WTC11 (cell line): Measurements from ENCODE around the gene PPP1R9A. TPM values are rescaled to one million over a fixed set of nuclear protein-coding genes. Genes with fewer than 3 reads are reported as not detected.

Source experiments
- ATAC-seq: fragments of 200-7000 bp; cut with Tn5 transposase; 2 replicates; pipeline ENCODE4 v1.10.0; 2021; ENCODE audit warnings: mild to moderate bottlenecking, moderate library complexity
- CTCF ChIA-PET: fragments of 300-600 bp; sonication (Branson Sonifier 250); formaldehyde crosslinking; loops from one replicate; lab custom pipeline; 2021; ENCODE audit warnings: antibody characterized with exemption; lab: Charles Lee
- POLR2A ChIA-PET: fragments of 350-600 bp; sonication (Branson Sonifier 250); formaldehyde crosslinking; loops from one replicate; lab custom pipeline; 2021; ENCODE audit warnings: antibody characterized with exemption; lab: Charles Lee
- DNase-seq: peaks from one replicate; pipeline ENCODE4 v3.0.0; 2021; ENCODE audit warnings: low spot score
- H3K27ac Mint-ChIP-seq: 2 replicates; pipeline ENCODE4 v1.8.0; 2021; ENCODE audit warnings: mixed read lengths
- H3K27me3 Mint-ChIP-seq: 2 replicates; pipeline ENCODE4 v1.8.0; 2021; ENCODE audit warnings: low read depth, mild to moderate bottlenecking, moderate library complexity, mixed read lengths
- H3K36me3 Mint-ChIP-seq: 2 replicates; pipeline ENCODE4 v1.8.0; 2021; ENCODE audit warnings: mixed read lengths
- H3K4me1 Mint-ChIP-seq: 2 replicates; pipeline ENCODE4 v1.8.0; 2022; ENCODE audit warnings: mixed read lengths
- H3K4me3 Mint-ChIP-seq: 2 replicates; pipeline ENCODE4 v1.8.0; 2021; ENCODE audit warnings: mild to moderate bottlenecking, moderate library complexity, mixed read lengths
- H3K9me3 Mint-ChIP-seq: 2 replicates; pipeline ENCODE4 v1.8.0; 2021; ENCODE audit warnings: mixed read lengths
- ARID4B ChIP-seq: sonication (generic); formaldehyde crosslinking; IDR thresholded peaks from 2 replicates; pipeline ENCODE4 v1.8.0; 2023; ENCODE audit warnings: missing genetic modification reagents, mild to moderate bottlenecking, borderline replicate concordance
- FOXJ3 ChIP-seq: sonication (generic); formaldehyde crosslinking; IDR thresholded peaks from 2 replicates; pipeline ENCODE4 v1.9.0; 2021; ENCODE audit warnings: missing genetic modification reagents, mild to moderate bottlenecking, borderline replicate concordance
- FOXK1 ChIP-seq: sonication (generic); formaldehyde crosslinking; IDR thresholded peaks from 2 replicates; pipeline ENCODE4 v1.8.0; 2022; ENCODE audit warnings: mild to moderate bottlenecking, moderate library complexity, missing genetic modification reagents
- HMGXB4 ChIP-seq: sonication (generic); formaldehyde crosslinking; IDR thresholded peaks from 2 replicates; pipeline ENCODE4 v1.8.1; 2023; ENCODE audit warnings: mild to moderate bottlenecking, moderate library complexity, missing genetic modification reagents
- JAZF1 ChIP-seq: fragments of 250-450 bp; sonication (Bioruptor Pico); IDR thresholded peaks from 2 replicates; pipeline ENCODE4 v1.9.0; 2021; ENCODE audit warnings: moderate library complexity, mild to moderate bottlenecking, inconsistent platforms
- KAT7 ChIP-seq: sonication (generic); formaldehyde crosslinking; IDR thresholded peaks from 2 replicates; pipeline ENCODE4 v1.8.1; 2023; ENCODE audit warnings: missing genetic modification reagents, mild to moderate bottlenecking, borderline replicate concordance
- NFATC4 ChIP-seq: fragments of 250-450 bp; sonication (Bioruptor Pico); IDR thresholded peaks from 2 replicates; pipeline ENCODE4 v1.9.0; 2021; ENCODE audit warnings: mild to moderate bottlenecking
- NFE2L1 ChIP-seq: sonication (generic); formaldehyde crosslinking; IDR thresholded peaks from 2 replicates; pipeline ENCODE4 v1.8.1; 2023; ENCODE audit warnings: missing genetic modification reagents
- TEAD1 ChIP-seq: sonication (generic); formaldehyde crosslinking; IDR thresholded peaks from 2 replicates; pipeline ENCODE4 v1.8.0; 2022; ENCODE audit warnings: mild to moderate bottlenecking, missing genetic modification reagents
- USF1 ChIP-seq: sonication (generic); formaldehyde crosslinking; IDR thresholded peaks from 2 replicates; pipeline ENCODE4 v1.8.0; 2022; ENCODE audit warnings: mild to moderate bottlenecking, missing genetic modification reagents
- ZNF281 ChIP-seq: sonication (generic); formaldehyde crosslinking; IDR thresholded peaks from 2 replicates; pipeline ENCODE4 v1.8.0; 2023; ENCODE audit warnings: mild to moderate bottlenecking, missing genetic modification reagents
- ZNF512 ChIP-seq: sonication (generic); formaldehyde crosslinking; IDR thresholded peaks from 2 replicates; pipeline ENCODE4 v1.8.1; 2022; ENCODE audit warnings: missing genetic modification reagents, borderline replicate concordance
- total RNA-seq: library from RNA; stranded (reverse); gene quantifications from 3 replicates; pipeline ENCODE4 v1.2.3, GENCODE V29; 2021
- TF ChIP-seq, protein P1 (sequence below): fragments of 200-600 bp; IDR thresholded peaks from 2 replicates; pipeline ENCODE4 v1.8.0; 2022; ENCODE audit warnings: antibody characterized with exemption
- TF ChIP-seq, protein P2 (sequence below): sonication (generic); formaldehyde crosslinking; conservative IDR thresholded peaks from 2 replicates; pipeline ENCODE4 v1.8.1; 2023; ENCODE audit warnings: mild to moderate bottlenecking, low read depth, missing genetic modification reagents, moderate library complexity
- TF ChIP-seq, protein P3 (sequence below): fragments of 250-450 bp; sonication (Bioruptor Pico); IDR thresholded peaks from 2 replicates; pipeline ENCODE4 v1.9.0; 2021; ENCODE audit warnings: mild to moderate bottlenecking

PPP1R9A gene
- total RNA-seq, 1 experiment from 2014 or later = 16.8 TPM

GRCh38 chr7:95097291-95097690, 189.9 kb downstream of the PPP1R9A start:
- H3K27ac Mint-ChIP-seq = no peak overlapping the region
- H3K4me3 Mint-ChIP-seq = no peak overlapping the region
- CTCF ChIA-PET = no interaction called here
- TF ChIP-seq TEAD1 (no peak), NFATC4 (CRISPR knock-in tag) (no peak), KAT7 (CRISPR knock-in tag) (no peak), JAZF1 (CRISPR knock-in tag) (no peak), ZNF281 (CRISPR knock-in tag) (no peak), ARID4B (CRISPR knock-in tag) (no peak), FOXJ3 (CRISPR knock-in tag) (no peak)
- TF ChIP-seq, protein P1, sequence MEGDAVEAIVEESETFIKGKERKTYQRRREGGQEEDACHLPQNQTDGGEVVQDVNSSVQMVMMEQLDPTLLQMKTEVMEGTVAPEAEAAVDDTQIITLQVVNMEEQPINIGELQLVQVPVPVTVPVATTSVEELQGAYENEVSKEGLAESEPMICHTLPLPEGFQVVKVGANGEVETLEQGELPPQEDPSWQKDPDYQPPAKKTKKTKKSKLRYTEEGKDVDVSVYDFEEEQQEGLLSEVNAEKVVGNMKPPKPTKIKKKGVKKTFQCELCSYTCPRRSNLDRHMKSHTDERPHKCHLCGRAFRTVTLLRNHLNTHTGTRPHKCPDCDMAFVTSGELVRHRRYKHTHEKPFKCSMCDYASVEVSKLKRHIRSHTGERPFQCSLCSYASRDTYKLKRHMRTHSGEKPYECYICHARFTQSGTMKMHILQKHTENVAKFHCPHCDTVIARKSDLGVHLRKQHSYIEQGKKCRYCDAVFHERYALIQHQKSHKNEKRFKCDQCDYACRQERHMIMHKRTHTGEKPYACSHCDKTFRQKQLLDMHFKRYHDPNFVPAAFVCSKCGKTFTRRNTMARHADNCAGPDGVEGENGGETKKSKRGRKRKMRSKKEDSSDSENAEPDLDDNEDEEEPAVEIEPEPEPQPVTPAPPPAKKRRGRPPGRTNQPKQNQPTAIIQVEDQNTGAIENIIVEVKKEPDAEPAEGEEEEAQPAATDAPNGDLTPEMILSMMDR = no peak
- TF ChIP-seq, protein P2, sequence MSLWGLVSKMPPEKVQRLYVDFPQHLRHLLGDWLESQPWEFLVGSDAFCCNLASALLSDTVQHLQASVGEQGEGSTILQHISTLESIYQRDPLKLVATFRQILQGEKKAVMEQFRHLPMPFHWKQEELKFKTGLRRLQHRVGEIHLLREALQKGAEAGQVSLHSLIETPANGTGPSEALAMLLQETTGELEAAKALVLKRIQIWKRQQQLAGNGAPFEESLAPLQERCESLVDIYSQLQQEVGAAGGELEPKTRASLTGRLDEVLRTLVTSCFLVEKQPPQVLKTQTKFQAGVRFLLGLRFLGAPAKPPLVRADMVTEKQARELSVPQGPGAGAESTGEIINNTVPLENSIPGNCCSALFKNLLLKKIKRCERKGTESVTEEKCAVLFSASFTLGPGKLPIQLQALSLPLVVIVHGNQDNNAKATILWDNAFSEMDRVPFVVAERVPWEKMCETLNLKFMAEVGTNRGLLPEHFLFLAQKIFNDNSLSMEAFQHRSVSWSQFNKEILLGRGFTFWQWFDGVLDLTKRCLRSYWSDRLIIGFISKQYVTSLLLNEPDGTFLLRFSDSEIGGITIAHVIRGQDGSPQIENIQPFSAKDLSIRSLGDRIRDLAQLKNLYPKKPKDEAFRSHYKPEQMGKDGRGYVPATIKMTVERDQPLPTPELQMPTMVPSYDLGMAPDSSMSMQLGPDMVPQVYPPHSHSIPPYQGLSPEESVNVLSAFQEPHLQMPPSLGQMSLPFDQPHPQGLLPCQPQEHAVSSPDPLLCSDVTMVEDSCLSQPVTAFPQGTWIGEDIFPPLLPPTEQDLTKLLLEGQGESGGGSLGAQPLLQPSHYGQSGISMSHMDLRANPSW = no peak
- ATAC-seq = no peak
- DNase-seq = no peak
- POLR2A ChIA-PET = no interaction called here
- H3K27me3 Mint-ChIP-seq = no peaks in the 10 kb centered on the region
- peaks cover 39% of the 10 kb centered on the region for H3K4me1 Mint-ChIP-seq
- no peaks in the 10 kb centered on the region for H3K9me3 Mint-ChIP-seq
- no peaks in the 10 kb centered on the region for H3K36me3 Mint-ChIP-seq

DNA sequence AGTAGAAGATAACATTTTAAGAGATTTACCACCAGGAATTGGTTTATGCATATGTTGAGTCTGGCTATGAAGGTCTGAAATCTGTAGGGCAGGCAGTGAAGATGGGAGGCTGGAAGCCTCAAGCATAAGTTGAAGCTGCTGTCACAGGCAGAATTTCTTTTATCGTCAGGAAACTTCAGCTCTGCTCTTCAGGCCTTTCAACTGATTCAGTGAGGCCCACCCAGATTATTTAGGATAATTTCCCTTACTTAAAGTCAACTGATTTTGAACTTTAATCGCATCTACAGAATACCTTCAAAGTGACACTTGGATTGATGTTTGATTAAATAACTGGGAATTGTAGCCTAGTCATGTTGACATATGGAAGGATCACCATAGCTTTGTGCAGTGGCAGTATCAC, 190.5 kb downstream of the PPP1R9A start:
- POLR2A ChIA-PET = interaction anchor here (0.6 kb wide), 1 partner anchor 403 kb away, joined by 3 read pairs; no protein-coding TSS in a partner anchor
- H3K9me3 Mint-ChIP-seq = no peaks in the 10 kb centered on the region
- no peak overlapping the region for H3K4me3 Mint-ChIP-seq
- ATAC-seq (no peak), DNase-seq (no peak)
- H3K4me1 Mint-ChIP-seq = peaks cover 34% of the 10 kb centered on the region
- no peaks in the 10 kb centered on the region for H3K36me3 Mint-ChIP-seq
- H3K27ac Mint-ChIP-seq = no peak overlapping the region
- H3K27me3 Mint-ChIP-seq = no peaks in the 10 kb centered on the region
- CTCF ChIA-PET = interaction anchor here (0.5 kb wide), 1 partner anchor 55 kb away, joined by 3 read pairs; no protein-coding TSS in a partner anchor
- TF ChIP-seq FOXK1 (CRISPR knock-in tag) = no peak
- TF ChIP-seq ZNF512 (CRISPR knock-in tag) = no peak
- no peak for TF ChIP-seq NFE2L1 (CRISPR knock-in tag)
- TF ChIP-seq USF1 (CRISPR knock-in tag) = no peak
- no peak for TF ChIP-seq FOXJ3 (CRISPR knock-in tag)
- TF ChIP-seq, protein P3, sequence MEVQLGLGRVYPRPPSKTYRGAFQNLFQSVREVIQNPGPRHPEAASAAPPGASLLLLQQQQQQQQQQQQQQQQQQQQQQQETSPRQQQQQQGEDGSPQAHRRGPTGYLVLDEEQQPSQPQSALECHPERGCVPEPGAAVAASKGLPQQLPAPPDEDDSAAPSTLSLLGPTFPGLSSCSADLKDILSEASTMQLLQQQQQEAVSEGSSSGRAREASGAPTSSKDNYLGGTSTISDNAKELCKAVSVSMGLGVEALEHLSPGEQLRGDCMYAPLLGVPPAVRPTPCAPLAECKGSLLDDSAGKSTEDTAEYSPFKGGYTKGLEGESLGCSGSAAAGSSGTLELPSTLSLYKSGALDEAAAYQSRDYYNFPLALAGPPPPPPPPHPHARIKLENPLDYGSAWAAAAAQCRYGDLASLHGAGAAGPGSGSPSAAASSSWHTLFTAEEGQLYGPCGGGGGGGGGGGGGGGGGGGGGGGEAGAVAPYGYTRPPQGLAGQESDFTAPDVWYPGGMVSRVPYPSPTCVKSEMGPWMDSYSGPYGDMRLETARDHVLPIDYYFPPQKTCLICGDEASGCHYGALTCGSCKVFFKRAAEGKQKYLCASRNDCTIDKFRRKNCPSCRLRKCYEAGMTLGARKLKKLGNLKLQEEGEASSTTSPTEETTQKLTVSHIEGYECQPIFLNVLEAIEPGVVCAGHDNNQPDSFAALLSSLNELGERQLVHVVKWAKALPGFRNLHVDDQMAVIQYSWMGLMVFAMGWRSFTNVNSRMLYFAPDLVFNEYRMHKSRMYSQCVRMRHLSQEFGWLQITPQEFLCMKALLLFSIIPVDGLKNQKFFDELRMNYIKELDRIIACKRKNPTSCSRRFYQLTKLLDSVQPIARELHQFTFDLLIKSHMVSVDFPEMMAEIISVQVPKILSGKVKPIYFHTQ = no peak
- TF ChIP-seq HMGXB4 (CRISPR knock-in tag) = no peak
